HG03439 (cell line): ENCODE data around the gene UBN1.

Experiments
- ATAC-seq: cut with Tn5 transposase; IDR thresholded peaks from one replicate; pipeline ENCODE4 v1.9.1; 2021; ENCODE audit warnings: mild to moderate bottlenecking, moderate library complexity; ENCODE audit not compliant: unreplicated experiment

UBN1 gene

GRCh38 chr16:4900036-4900435 is 52.8 kb downstream of the UBN1 start:
- ATAC-seq: no peak

GRCh38 chr16:4900750-4901149 is 53.5 kb downstream of the UBN1 start:
- no peak for ATAC-seq

GRCh38 chr16:4902038-4902437 is 54.8 kb downstream of the UBN1 start:
- no peak for ATAC-seq

GRCh38 chr16:4904108-4904941 is 57.0 kb downstream of the UBN1 start:
- ATAC-seq: no peak

- ATAC-seq: no peak
Observed at GRCh38 chr16:4904942-4905615, 57.8 kb downstream of the UBN1 start.

GRCh38 chr16:4908854-4909401 is 61.6 kb downstream of the UBN1 start:
- ATAC-seq: no peak

GRCh38 chr16:4909825-4910224 is 62.5 kb downstream of the UBN1 start:
- ATAC-seq: no peak

GRCh38 chr16:4910828-4911227 is 63.5 kb downstream of the UBN1 start:
- no peak for ATAC-seq

GRCh38 chr16:4911970-4912386 is 64.7 kb downstream of the UBN1 start:
- no peak for ATAC-seq

- ATAC-seq: no peak
Observed at GRCh38 chr16:4913130-4913773, 66.0 kb downstream of the UBN1 start.

GRCh38 chr16:4913774-4914525 is 66.7 kb downstream of the UBN1 start:
- no peak for ATAC-seq

GRCh38 chr16:4914528-4915225 is 67.4 kb downstream of the UBN1 start:
- ATAC-seq: no peak

GRCh38 chr16:4915226-4915761 is 68.0 kb downstream of the UBN1 start:
- ATAC-seq: no peak

GRCh38 chr16:4917117-4917516 is 69.8 kb downstream of the UBN1 start:
- no peak for ATAC-seq

- ATAC-seq: no peak
Observed at GRCh38 chr16:4918781-4919251, 71.5 kb downstream of the UBN1 start.

GRCh38 chr16:4920826-4921225 is 73.5 kb downstream of the UBN1 start:
- no peak for ATAC-seq

- ATAC-seq: no peak
Observed at GRCh38 chr16:4922721-4923342, 75.6 kb downstream of the UBN1 start.

GRCh38 chr16:4923853-4924252 is 76.6 kb downstream of the UBN1 start:
- ATAC-seq: no peak

GRCh38 chr16:4924593-4925292 is 77.5 kb downstream of the UBN1 start:
- no peak for ATAC-seq
